ENCODE data around the gene ARHGAP24. TPM values are rescaled to one million over a fixed set of nuclear protein-coding genes. Genes with fewer than 3 reads are reported as not detected.

ARHGAP24 gene
- total and polyA plus RNA-seq, 3 donors from 2014 or later = 5.7 to 9.9 (median 9.4) TPM

DNA sequence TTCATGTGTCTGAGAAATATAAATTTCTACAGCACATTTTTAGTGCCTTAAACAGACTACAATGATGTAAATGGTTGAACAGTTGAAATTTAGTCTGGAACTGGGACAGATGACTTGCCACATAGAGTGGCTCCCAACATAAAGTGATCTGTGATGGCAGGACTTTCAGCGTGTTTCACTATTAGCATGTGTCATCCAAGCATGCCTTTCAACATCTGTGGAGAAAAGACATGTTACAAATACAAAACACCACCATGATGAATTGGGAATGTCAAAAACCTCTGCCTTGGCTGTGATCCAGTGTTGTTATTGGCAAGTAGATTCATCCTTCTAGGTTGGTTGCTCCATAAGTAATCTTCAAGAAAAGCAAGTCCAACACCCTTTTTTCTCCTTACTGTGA, 536.2 kb downstream of the ARHGAP24 start:
- intact Hi-C loops (cut with DNase I; ENCODE audit: low total_unique reads) = no loop called here
- Histone ChIP-seq H3K27me3 (no peaks in the 10 kb centered on the region), H3K36me3 (ENCODE audit: low read depth, missing control alignments) (no peaks in the 10 kb centered on the region), H3K4me3 (no peak overlapping the region), H3K9me3 (no peaks in the 10 kb centered on the region), H3K4me1 (no peaks in the 10 kb centered on the region), H3K27ac (no peak overlapping the region)
- TF ChIP-seq POLR2A (IDR thresholded peaks at IDR 0.05) = no peak
- TF ChIP-seq, protein P1, sequence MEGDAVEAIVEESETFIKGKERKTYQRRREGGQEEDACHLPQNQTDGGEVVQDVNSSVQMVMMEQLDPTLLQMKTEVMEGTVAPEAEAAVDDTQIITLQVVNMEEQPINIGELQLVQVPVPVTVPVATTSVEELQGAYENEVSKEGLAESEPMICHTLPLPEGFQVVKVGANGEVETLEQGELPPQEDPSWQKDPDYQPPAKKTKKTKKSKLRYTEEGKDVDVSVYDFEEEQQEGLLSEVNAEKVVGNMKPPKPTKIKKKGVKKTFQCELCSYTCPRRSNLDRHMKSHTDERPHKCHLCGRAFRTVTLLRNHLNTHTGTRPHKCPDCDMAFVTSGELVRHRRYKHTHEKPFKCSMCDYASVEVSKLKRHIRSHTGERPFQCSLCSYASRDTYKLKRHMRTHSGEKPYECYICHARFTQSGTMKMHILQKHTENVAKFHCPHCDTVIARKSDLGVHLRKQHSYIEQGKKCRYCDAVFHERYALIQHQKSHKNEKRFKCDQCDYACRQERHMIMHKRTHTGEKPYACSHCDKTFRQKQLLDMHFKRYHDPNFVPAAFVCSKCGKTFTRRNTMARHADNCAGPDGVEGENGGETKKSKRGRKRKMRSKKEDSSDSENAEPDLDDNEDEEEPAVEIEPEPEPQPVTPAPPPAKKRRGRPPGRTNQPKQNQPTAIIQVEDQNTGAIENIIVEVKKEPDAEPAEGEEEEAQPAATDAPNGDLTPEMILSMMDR (IDR thresholded peaks at IDR 0.05) = no peak
- WGBS, 2 donors = 62 to 78% methylated on average over 1 of the region's 1 CpG
- no peak for DNase-seq

DNA sequence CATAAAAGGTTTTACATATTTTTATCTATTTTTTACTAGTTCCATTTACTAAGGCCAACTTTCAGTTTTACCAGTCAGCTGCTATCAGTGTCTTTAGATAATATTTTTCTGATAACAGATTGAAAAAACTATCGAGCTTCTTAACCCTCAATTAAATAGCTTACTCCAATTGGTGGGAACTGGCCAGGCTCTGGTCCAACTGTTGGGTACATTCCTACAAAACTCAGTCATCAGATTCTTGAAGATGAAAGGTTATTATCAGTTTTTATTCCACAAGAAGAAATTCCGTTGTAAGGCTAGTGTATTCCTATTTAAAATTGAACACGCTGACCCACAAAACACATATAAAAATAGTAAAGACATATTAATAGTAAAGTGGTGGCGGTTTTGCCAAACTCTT, 538.7 kb downstream of the ARHGAP24 start:
- Histone ChIP-seq H3K27me3 (no peaks in the 10 kb centered on the region), H3K4me3 (no peak overlapping the region), H3K9me3 (no peaks in the 10 kb centered on the region), H3K36me3 (ENCODE audit: low read depth, missing control alignments) (no peaks in the 10 kb centered on the region), H3K4me1 (no peaks in the 10 kb centered on the region), H3K27ac (no peak overlapping the region)
- WGBS, 2 donors = 61 to 66% methylated on average over 4 of the region's 4 CpGs
- no peak for DNase-seq
- TF ChIP-seq, protein P1 (IDR thresholded peaks at IDR 0.05) = no peak
- TF ChIP-seq POLR2A (IDR thresholded peaks at IDR 0.05) = no peak
- intact Hi-C loops (cut with DNase I; ENCODE audit: low total_unique reads) = no loop called here

DNA sequence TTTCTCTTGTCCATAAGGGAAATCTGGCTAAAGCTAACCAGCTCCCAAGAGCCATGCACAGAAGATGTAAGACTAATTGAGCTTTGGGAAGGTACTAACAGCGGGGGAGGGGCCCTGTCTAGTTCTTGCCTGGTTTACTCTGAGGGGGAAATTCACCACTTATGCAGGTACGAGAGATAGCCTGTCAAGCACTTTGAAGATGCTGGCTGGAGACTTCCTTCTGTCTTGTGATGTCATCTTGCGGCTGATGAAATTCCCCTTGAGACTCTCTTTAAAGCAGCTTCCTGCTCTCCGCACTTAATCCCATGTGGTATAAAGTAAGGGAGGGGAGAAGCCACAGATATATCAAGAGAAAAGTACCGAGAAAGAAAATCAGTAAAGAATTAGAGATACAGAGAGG, 539.6 kb downstream of the ARHGAP24 start:
- Histone ChIP-seq H3K36me3 (ENCODE audit: low read depth, missing control alignments) (no peaks in the 10 kb centered on the region), H3K4me1 (no peaks in the 10 kb centered on the region), H3K27me3 (no peaks in the 10 kb centered on the region), H3K27ac (no peak overlapping the region), H3K4me3 (no peak overlapping the region), H3K9me3 (no peaks in the 10 kb centered on the region)
- DNase-seq = no peak
- intact Hi-C loops (cut with DNase I; ENCODE audit: low total_unique reads) = no loop called here
- TF ChIP-seq, protein P1 (IDR thresholded peaks at IDR 0.05) = no peak
- no peak for TF ChIP-seq POLR2A (IDR thresholded peaks at IDR 0.05)
- WGBS, 2 donors = 90 to 93% methylated on average over 5 of the region's 5 CpGs

GRCh38 chr4:86015412-86016350, 540.7 kb downstream of the ARHGAP24 start:
- intact Hi-C loops (cut with DNase I; ENCODE audit: low total_unique reads) = no loop called here
- WGBS, 2 donors = 77 to 87% methylated on average over 2 of the region's 2 CpGs
- no peak overlapping the region for H3K4me3 ChIP-seq
- TF ChIP-seq POLR2A (IDR thresholded peaks at IDR 0.05) = no peak
- TF ChIP-seq, protein P1 (IDR thresholded peaks at IDR 0.05) = no peak
- no peaks in the 10 kb centered on the region for H3K4me1 ChIP-seq
- no peak for DNase-seq
- H3K27me3 ChIP-seq = no peaks in the 10 kb centered on the region
- no peak overlapping the region for H3K27ac ChIP-seq
- H3K9me3 ChIP-seq = no peaks in the 10 kb centered on the region
- H3K36me3 ChIP-seq (ENCODE audit: low read depth, missing control alignments) = no peaks in the 10 kb centered on the region
